Type B pancreatic cell (in vitro differentiated cells): ENCODE data around the gene EPG5. TPM values are rescaled to one million over a fixed set of nuclear protein-coding genes. Genes with fewer than 3 reads are reported as not detected.

Experiments used
- DNase-seq: peaks from one replicate; pipeline ENCODE4 v3.0.0; 2021; ENCODE audit warnings: mixed read lengths; ENCODE audit not compliant: unreplicated experiment; ENCODE audit errors: extremely low spot score
- H3K27ac Mint-ChIP-seq: 2 replicates; pipeline ENCODE4 v1.8.0; 2021; ENCODE audit warnings: mild to moderate bottlenecking, mixed read lengths
- H3K27me3 Mint-ChIP-seq: 2 replicates; pipeline ENCODE4 v1.8.0; 2021; ENCODE audit warnings: mixed read lengths
- H3K36me3 Mint-ChIP-seq: 2 replicates; pipeline ENCODE4 v1.8.0; 2021; ENCODE audit warnings: mixed read lengths
- H3K4me1 Mint-ChIP-seq: one replicate; pipeline ENCODE4 v1.8.0; 2021; ENCODE audit warnings: mixed read lengths; ENCODE audit not compliant: unreplicated experiment
- H3K4me3 Mint-ChIP-seq: 2 replicates; pipeline ENCODE4 v1.8.0; 2021; ENCODE audit warnings: mild to moderate bottlenecking, mixed read lengths
- H3K9me3 Mint-ChIP-seq: 2 replicates; pipeline ENCODE4 v1.8.0; 2021; ENCODE audit warnings: mixed read lengths
- total RNA-seq: library from RNA; stranded (reverse); gene quantifications from 2 replicates; pipeline ENCODE4 v1.2.1, GENCODE V29; 2021; ENCODE audit warnings: low replicate concordance
- TF ChIP-seq, protein P1 (sequence below): fragments of 200-600 bp; sonication (generic); conservative IDR thresholded peaks from 2 replicates; pipeline ENCODE4 v1.5.0; 2021; ENCODE audit warnings: antibody characterized with exemption, mild to moderate bottlenecking

Gene EPG5
- total RNA-seq, 1 donor from 2014 or later: 27.9 TPM

DNA sequence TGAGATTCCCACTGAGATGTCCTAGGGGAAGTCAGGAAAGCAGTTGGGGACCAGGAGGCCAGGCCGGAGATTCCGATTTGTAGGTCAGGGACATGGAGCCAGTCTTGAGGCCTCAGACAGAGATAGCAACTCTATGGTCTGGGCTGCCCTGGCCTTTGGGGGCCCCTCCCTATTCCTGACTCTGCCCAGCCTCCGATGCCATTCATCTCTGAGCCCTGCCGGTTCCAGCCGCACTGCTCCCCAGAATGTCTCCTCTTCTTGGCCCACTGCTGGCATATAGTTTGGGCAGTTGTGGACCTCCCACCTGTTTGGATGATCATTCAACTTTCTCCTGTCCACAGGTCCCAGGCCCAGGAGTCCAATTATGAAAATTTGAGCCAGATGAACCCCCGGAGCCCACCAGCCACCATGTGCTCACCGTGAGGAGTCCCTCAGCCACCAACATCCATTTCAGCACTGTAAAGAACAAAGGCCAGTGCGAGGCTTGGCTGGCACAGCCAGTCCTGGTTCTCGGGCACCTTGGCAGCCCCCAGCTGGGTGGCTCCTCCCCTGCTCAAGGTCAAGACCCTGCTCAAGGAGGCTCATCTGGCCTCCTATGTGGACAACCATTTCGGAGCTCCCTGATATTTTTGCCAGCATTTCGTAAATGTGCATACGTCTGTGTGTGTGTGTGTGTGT lies 125.2 kb downstream of the EPG5 start:
- Mint-ChIP-seq H3K27me3 (peaks cover 18% of the 10 kb centered on the region), H3K4me1 (no peaks in the 10 kb centered on the region), H3K27ac (no peak overlapping the region), H3K36me3 (peaks cover 3% of the 10 kb centered on the region), H3K4me3 (no peak overlapping the region), H3K9me3 (no peaks in the 10 kb centered on the region)
- no peak for DNase-seq
- TF ChIP-seq, protein P1, sequence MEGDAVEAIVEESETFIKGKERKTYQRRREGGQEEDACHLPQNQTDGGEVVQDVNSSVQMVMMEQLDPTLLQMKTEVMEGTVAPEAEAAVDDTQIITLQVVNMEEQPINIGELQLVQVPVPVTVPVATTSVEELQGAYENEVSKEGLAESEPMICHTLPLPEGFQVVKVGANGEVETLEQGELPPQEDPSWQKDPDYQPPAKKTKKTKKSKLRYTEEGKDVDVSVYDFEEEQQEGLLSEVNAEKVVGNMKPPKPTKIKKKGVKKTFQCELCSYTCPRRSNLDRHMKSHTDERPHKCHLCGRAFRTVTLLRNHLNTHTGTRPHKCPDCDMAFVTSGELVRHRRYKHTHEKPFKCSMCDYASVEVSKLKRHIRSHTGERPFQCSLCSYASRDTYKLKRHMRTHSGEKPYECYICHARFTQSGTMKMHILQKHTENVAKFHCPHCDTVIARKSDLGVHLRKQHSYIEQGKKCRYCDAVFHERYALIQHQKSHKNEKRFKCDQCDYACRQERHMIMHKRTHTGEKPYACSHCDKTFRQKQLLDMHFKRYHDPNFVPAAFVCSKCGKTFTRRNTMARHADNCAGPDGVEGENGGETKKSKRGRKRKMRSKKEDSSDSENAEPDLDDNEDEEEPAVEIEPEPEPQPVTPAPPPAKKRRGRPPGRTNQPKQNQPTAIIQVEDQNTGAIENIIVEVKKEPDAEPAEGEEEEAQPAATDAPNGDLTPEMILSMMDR: no peak

DNA sequence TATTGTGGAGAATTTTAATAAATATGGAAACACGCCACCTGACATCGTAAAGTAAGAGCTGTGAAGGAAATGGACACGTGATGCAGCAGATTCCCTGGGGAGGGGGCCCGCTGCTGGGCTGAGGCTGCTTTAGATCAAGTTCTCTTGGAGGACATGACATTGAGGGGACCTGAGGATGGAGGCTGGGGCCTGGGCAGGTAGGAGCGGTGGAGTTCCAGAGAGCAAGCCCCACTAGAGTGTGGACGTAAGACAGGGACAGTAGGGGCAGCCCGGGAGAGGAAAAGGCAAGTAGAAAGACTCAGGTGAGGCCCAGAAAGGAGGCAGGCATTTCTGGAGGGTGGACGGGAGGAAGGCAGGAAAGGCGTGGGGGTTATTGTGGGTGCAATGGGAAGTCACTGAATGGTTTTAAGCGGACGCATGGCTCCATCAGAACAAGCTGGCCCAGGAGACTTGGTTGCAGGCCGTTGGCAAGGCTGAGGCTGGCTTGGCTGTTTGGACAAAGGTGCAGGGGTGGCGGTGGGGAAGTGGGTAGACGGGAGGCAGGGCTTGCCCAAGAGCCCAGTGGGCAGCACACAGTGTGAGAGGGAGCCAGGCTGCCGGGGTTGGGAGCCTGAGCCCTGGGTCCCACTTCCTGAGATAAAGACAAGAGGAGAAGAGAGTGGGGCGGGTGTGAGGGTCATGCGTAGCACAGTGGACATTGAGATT lies 125.9 kb downstream of the EPG5 start:
- Mint-ChIP-seq H3K4me1 (no peaks in the 10 kb centered on the region), H3K27me3 (peaks cover 25% of the 10 kb centered on the region), H3K36me3 (peaks cover 3% of the 10 kb centered on the region), H3K4me3 (no peak overlapping the region), H3K27ac (no peak overlapping the region), H3K9me3 (no peaks in the 10 kb centered on the region)
- TF ChIP-seq, protein P1: no peak
- DNase-seq: no peak

DNA sequence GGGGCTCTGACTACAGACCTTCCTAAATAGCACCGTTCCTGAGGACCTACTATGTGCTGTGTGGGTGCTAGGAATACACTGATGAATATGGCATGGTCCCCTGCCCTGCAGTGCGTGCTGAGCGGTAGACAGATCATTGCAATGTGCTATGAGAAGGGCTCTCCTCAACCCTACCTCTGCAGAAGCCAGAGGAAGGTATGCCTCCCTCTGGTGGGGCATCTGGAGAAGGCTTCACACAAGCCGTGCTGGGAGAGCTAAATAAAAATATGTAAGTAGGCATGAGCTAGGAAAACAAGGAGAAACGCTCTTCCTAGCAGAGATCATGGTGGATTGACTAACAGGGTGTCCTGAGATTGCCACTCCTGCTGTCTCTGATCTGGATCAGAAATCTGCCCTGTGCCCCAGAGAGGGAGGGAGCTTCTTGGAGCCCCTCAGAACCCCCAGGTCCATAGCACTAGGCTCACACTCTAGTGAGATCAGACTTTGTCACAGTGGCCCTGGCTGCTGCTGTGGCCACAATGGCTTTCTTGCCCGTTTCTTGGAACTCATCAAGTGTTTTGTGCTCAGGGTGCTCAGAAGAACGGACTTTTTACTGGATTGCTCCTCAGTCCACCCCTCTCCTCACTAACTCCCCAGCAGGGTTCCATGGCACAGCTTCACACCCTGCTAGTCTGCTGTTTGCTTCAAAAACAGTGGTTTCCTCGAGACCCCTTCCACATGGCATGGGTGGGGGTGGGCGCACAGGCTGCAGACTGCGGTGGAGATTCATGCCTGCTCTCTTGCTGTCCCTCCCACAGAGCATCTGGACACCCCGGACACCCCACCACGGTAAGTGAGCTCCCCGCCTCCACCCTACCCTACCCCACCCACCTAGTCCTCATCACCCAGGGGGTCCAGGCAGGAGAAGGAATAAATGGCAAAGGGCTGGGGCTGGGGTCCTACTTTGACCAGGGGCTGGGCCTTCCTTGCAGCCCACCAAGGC lies 127.4 kb downstream of the EPG5 start:
- Mint-ChIP-seq H3K4me3 (peak overlapping the region; percentile 47), H3K36me3 (peaks cover under 1% of the 10 kb centered on the region), H3K9me3 (no peaks in the 10 kb centered on the region), H3K27me3 (peaks cover 40% of the 10 kb centered on the region), H3K4me1 (no peaks in the 10 kb centered on the region), H3K27ac (no peak overlapping the region)
- TF ChIP-seq, protein P1: peak; percentile 57
- no peak for DNase-seq

DNA sequence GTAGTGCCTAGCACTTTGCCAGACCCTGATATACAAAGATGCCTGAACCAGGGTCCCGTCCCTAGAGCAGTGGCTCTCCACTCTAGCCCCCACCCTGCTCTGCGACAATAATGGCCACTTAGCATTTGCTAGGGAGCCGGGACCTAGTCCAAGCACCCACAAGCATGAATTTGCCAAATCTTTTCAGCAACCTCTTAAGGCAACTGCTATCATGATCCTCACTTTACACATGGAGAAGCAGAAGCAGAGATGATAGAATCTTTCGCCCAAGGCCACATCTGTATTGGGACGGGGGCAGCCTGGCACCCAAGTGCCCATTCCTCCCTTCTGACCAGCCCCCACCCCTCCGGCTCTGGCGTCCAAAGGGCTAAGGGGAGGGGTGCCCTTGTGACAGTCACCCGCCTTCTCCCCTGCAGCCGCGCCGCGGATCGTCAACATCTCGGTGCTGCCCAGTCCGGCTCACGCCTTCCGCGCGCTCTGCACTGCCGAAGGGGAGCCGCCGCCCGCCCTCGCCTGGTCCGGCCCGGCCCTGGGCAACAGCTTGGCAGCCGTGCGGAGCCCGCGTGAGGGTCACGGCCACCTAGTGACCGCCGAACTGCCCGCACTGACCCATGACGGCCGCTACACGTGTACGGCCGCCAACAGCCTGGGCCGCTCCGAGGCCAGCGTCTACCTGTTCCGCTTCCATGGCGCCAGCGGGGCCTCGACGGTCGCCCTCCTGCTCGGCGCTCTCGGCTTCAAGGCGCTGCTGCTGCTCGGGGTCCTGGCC lies 128.6 kb downstream of the EPG5 start:
- TF ChIP-seq, protein P1: no peak
- peak overlapping the region; percentile 54 for H3K4me3 Mint-ChIP-seq
- no peaks in the 10 kb centered on the region for H3K9me3 Mint-ChIP-seq
- DNase-seq: no peak
- peaks cover 8% of the 10 kb centered on the region for H3K4me1 Mint-ChIP-seq
- no peak overlapping the region for H3K27ac Mint-ChIP-seq
- peaks cover 50% of the 10 kb centered on the region for H3K27me3 Mint-ChIP-seq
- no peaks in the 10 kb centered on the region for H3K36me3 Mint-ChIP-seq
